GM18873 (cell line): Measurements from ENCODE around the gene ZNF440.
"Not testable (repeated sequence)": the region's sequence is repeated elsewhere in the genome, so short reads cannot be mapped to it uniquely, and the experiment has no call there.

Experiments used
- ATAC-seq: cut with Tn5 transposase; IDR thresholded peaks from one replicate; pipeline ENCODE4 v1.9.1; 2021; ENCODE audit warnings: mild to moderate bottlenecking, moderate library complexity, moderate number of reproducible peaks; ENCODE audit not compliant: unreplicated experiment, low FRiP score

The ZNF440 gene

DNA sequence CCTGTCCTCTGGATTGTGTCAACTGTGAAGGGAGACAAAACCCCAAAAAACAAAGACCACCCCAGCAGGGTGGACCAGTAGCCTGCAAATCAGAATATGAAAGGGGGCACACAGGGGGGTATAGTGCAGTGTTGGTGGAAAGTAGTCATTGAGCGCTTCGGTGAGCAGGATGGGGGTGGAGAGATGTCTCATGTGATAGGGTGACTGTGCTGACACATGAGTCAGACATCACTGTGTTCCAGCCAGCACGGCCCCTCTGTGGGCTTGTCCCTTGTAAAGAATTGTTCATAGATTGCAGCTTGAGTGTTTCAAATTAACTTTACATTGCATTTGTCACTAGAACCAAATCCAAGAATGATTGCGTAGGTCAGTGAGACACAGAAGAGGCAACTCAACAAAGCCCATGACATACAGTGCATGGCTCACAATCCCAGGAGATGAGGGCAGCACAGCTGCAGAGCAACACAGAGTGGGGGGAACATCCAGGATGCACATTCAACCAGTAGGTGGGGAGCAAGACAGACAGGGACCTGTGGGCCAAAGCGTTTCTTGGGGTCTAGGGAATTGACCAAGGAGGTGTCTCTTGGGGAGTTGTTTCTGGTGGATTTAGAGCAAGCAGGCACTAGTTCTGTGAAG lies 7.5 kb downstream of the ZNF440 start:
- ATAC-seq, result no peak

DNA sequence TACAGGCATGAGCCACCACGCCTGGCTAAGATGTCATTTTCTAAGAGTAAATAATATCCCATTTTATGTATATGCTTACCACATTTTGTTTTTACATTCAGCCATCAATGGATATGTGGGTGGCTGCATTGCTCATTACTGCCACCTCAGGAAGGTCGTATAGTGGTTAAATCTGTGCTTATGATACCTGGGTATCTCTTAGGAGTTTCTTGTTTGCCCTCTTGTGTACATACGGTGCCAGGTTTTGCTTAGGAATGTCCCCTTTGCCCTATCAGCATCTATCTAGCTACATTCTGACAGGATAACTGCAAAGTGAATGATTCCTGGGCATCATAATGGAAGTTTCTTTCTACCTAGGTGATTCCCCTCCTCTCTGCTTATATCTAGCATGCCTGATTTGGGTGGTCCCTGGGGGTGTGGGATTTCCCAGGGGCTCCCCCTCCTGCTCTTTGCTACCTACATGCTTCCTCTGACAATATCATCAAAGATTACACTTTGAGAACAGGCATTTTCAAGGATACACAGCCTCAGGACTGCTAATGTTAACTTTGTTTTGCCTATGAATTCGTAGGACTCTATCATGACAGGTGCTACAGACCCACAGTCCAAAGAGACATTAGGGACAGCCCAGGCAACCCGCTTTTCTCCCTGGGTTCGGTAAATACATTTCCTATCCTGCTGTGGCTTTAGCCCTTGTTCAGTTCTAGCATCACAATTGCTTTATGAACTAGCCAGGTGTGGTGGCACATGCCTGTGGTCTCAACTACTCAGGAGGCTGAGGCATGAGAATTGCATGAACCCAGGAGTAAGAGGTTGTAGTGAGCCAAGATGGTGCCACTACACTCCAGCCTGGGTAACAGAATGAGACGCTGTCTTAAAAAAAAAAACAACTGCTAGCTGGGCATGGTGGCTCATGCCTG lies 15.1 kb downstream of the ZNF440 start:
- not testable (repeated sequence) for ATAC-seq

DNA sequence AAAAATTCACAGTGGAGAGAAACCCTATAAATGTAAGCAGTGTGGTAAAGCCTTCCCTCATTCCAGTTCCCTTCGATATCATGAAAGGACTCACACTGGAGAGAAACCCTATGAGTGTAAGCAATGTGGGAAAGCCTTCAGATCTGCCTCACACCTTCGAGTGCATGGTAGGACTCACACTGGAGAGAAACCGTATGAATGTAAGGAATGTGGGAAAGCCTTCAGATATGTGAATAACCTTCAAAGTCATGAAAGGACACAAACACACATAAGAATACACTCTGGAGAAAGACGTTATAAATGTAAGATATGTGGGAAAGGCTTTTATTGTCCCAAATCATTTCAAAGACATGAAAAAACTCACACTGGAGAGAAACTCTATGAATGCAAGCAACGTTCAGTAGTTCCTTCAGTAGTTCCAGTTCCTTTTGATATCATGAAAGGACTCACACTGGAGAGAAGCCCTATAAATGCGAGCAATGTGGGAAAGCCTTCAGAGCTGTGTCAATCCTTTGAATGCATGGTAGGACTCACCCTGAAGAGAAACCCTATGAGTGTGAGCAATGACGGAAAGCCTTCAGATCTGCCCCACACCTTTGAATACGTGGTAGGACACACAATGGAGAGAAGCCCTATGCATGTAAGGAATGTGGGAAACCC lies 18.3 kb downstream of the ZNF440 start:
- ATAC-seq, result no peak

DNA sequence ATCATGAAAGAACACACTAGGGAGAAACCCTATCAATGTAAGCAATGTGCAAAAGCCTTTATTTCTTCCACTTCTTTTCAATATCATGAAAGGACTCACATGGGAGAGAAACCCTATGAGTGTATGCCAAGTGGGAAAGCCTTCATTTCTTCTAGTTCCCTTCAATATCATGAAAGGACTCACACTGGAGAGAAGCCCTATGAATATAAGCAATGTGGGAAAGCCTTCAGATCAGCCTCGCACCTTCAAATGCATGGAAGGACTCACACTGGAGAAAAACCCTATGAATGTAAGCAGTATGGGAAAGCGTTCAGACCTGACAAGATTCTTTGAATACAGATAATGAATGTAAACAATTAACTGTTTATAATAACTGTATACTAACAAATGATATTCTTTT lies 19.5 kb downstream of the ZNF440 start:
- no peak for ATAC-seq

DNA sequence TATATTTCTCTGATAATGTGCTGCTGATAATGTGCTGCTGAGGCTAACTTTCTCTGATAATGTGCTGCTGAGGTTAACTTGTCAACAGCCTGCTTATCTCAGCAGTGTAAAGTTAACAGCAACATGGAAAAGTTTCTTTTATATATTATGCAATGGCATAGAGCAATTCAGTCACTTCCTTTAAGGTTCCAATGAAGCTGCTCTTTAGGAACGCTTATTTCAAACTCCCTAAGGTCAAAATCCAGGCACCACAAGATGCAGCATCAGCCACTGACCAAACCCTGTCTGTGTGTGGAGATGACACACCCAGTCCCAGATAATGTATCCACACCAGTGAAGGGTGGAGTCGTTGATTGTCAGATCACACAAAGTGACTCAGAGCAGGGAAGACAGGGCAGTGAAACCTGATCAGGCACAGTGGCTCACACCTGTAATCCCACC lies 21.6 kb downstream of the ZNF440 start:
- ATAC-seq, result not testable (repeated sequence)

DNA sequence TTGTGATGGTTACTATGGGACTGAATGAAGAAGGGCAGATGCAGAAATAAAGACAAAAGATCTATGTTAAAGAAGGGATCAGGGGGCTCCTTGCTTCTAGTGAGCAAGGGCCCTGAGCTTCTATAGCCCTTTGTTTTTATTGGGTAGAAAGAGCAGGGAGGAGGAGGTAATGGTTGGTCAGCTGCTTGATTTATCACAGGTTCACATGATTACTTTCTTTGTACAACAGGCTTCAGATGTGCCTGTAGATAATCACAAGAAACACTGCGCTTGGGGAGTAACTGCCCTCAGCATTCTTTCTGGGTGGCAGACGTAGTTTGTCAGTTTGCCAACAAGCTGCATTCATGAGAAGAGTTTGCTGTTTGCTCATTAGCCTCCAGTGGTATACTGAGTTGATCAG lies 29.6 kb downstream of the ZNF440 start:
- no peak for ATAC-seq

DNA sequence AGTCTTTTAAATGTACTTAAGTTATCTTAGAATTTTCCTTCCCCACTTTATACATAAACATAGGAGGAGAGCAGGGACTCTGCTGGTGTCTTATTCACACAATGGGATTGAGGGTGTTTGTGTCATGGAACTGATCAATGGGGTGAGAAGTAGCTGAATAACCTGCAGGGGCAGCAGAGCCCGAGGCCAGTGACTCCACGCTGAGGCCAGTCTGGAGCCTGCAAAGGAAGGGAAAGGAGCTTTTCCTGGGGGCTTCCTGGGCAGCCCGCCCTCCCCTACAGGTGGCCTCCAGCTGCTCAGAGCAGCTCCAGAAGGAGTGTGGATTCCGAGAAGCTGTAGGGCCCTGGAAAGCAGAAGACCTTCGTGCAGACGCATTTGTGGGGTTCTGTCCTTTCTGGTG lies 33.5 kb downstream of the ZNF440 start:
- ATAC-seq, result not testable (repeated sequence)

DNA sequence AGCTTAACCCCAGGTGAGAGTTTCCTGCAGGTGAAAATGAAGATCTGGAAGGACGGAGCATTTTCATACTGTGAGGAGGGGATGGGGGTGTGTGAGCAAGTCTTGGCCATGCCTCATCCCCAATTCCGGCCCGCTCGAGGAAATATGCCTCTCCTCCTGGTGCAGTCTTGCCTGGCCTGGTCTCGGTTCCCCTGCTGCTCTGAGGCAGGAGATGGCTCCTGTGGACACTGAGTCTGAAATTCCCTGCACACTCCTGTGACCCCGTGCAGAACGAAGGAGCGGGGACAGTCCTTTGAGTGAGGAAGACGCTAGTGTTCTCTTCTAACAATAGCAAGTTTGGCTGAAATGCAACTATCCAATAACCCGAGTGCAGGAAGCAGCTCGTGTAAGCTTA lies 34.1 kb downstream of the ZNF440 start:
- no peak for ATAC-seq

DNA sequence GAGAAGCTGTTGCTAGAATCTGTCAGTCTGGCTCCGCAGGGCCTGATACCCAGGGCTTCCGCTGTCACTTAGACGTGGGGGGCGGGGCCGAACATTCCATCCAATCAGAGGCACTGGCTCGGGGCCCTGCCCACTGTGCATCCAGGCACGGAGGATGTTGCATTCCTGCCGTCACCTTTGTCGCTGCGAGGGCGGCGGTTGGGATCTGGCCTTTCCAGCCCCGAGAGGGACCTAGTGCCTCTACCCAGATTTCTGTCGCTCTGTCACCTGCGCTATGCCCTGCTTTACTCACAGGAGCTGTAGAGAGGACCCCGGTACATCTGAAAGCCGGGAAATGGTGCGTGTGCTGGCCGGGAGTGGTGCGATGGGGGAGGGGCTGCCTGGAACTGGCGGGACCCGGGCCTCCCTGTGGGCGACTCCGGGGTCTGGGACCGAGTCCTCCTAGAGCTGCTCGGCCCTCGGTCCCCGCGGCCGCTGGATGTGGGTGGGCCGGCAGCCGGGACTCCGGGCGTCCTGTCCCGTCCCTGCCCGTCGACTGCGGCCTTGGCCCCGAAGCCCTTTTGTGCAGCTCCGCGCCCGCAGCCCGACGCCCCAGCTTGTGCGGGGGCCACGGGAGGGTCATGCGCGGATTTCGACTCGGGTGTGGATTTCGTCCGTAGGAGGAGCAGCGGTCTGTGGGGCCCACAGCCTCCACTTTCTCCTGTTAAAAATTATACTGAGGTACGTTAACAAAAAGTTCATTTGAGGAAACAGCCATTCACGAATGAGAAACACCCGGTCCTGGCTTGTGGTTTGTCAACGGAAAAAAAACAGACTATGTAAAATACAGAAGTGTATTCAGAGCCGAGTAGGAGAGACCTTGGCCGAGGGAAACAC lies 34.8 kb downstream of the ZNF440 start, which contains the start of gene ZNF439:
Gene ZNF439 (plus strand): TSS at position 133 of the 876 bp plus-strand sequence. CDS start 142 bp downstream, at position 275.
- ATAC-seq, result peak; percentile 55

DNA sequence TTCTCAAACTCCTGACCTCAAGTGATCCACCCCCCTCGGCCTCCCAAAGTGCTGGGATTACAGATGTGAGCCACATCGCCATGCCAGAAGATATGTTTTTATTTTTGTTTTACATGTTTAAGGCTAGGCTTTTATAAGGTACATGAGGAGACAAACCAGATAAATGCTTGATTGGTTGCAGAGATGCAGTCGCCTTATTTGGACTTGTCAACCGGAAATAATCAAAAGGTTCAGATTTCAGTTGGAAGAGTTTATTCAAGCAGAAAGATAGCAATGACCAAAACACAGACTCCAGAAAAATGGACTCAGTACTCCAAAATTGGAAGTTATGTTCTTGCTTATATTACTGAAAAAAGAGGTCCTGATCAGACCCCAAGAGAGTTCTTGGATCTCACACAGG lies 36.2 kb downstream of the ZNF440 start:
- ATAC-seq, result not testable (repeated sequence)

DNA sequence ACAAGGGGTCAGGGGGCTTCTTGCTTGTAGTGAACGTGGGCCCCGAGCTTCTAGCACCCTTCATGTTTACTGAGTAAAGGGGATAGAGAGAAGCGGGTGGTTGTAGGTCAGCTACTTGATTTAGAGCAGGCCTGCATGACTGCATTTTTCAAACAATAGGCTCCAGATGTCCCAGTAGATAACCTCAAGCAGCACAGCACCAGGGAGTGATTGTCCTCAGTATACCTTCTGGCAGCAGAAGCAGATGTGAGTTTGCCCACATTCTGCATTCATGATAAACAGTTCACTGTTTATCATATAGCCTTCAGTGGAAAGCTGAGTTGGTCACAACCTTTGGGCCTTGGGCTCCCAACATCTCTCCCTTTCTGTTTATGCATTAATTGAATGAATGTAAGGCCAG lies 39.3 kb downstream of the ZNF440 start:
- no peak for ATAC-seq

DNA sequence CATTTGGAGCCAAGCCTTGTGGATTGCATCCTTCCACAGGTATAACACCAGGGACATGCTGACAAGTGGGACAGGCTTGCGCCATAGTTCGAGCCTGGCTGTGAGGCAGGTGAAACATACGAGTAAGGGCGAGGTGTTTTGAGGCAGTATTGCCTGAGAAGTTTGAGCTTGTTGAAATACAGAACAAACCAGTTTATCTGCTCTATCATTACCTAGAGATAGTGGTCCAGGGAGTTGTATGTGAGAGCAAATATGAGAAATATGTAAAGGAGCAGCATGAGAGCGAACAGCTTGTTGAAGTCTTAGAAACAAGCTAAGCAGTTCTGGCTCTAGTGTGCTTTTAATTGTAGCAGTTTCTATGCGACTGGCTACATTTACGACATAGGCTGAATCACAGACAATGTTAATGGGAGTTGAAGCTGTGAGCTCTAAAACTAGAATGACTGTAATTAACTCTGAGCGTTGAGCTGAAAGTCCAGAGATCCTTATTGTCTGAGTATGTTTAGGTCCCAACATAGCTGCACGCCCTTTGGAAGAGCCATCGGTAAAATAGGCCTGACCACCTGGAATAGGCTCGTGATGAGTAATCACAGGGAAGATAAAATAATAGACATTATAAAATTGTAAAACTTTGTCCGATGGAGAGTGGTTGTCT lies 42.6 kb downstream of the ZNF440 start:
- ATAC-seq, result no peak

DNA sequence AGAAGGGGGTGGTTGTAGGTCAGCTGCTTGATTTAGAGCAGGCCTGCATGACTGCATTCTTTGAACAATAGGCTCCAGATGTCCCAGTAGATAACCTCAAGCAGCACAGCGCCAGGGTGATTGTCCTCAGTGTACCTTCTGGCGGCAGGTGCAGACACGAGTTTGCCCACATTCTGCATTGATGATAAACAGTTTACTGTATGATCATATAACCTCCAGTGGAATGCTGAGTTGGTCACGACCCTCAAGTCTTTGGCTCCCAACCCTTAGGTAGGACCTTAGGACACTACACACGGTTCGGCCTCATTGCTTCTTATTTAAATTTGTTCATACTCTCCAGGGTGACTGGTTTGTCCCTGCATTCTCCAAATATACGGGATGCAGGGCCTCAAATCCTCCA lies 46.6 kb downstream of the ZNF440 start:
- no peak for ATAC-seq

DNA sequence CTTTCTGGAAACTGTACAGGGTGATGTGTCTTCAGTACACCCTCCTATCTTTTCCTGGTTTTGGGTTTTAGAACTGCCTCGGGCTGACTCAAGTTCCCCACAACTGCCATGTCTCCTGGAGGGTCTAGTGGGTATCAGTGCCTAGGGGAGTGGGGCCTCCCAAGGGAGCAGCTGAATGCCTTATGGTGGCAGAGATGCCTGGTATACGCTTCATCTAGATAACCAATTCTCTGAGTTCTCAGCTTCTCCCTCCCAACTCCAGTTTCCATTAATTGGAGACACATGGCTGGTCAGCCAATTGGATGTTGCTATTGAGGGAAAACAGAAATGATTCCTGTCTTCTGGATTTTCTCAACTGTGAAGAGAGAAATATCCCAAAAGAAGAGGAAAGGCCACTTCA lies 47.2 kb downstream of the ZNF440 start:
- ATAC-seq, result no peak

DNA sequence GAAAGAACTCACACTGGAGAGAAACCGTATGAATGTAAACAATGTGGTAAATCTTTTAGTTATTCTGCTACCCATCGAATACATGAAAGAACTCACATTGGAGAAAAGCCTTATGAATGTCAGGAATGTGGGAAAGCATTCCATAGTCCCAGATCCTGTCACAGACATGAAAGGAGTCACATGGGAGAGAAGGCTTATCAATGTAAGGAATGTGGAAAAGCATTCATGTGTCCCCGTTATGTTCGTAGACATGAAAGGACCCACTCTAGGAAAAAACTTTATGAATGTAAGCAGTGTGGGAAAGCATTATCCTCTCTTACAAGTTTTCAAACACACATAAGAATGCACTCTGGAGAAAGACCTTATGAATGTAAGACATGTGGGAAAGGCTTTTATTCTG lies 53.7 kb downstream of the ZNF440 start:
- ATAC-seq, result not testable (repeated sequence)

DNA sequence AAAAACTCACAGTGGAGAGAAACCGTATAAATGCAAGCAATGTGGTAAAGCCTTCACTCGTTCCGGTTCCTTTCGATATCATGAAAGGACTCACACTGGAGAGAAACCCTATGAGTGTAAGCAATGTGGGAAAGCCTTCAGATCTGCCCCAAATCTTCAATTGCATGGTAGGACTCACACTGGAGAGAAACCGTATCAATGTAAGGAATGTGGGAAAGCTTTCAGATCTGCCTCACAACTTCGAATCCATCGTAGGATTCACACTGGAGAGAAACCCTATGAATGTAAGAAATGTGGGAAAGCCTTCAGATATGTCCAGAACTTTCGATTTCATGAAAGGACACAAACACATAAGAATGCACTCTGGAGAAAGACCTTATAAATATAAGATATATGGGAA lies 54.1 kb downstream of the ZNF440 start:
- ATAC-seq, result no peak

DNA sequence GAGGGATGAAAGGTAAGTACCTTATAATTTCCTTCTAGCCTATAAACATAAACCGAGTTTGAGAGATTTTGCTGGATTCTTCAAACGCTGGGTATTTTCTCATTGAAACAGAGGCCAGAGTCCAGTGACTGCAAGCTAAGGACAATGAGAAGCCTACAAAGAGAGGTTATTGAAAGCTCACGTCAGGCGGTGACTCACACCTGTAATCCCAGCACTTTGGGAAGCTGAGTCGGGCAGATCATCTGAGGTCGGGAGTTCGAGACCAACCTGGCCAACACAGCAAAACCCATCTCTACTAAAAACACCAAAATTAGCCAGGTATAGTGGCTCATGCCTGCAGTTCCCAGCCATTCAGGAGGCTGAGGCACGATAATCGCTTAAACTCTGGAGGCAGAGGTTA lies 58.6 kb downstream of the ZNF440 start:
- ATAC-seq, result no peak

DNA sequence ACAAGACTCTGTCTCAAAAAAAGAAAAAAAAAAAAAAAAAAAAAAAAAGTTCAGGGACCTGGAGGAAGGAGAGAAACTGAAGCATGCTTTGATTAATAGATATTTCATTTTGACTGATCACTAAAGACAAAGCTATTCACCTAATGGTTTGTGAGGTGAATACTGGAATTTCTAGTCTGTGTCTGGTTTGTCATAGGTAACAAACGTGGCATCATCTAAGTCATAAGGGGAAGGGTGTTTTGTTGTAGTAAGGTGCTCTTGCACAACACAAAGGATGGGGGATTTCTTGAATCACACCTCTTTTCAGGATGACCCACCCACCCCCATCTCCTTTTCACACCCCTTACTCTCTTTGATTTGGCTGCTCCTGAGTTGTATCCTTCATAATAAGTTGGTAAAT lies 59.7 kb downstream of the ZNF440 start:
- ATAC-seq, result no peak

DNA sequence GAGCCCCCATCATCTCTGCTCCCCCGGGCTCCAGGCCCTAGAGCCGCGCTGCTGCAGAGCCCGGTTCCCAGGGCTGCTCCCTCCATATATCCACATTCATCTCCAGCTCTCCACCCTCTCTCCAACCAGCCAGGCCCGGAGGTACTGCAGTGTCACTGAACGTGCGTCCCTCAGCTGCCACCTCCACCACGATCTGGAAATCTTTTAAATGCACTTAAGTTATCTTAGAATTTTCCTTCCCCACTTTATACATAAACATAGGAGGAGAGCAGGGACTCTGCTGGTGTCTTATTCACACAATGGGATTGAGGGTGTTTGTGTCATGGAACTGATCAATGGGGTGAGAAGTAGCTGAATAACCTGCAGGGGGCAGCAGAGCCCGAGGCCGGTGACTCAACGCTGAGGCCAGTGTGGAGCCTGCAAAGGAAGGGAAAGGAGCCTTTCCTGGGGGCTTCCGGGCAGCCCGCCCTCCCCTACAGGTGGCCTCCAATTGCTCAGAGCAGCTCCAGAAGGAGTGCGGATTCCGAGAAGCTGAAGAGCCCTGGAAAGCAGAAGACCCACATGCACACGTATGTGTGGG lies 65.7 kb downstream of the ZNF440 start:
- not testable (repeated sequence) for ATAC-seq
